Lung (tissue), 12 donors: ENCODE measurements around the gene GREM2. TPM values are rescaled to one million over a fixed set of nuclear protein-coding genes. Genes with fewer than 3 reads are reported as not detected.

ENCODE experiments used
- ATAC-seq: fragments of 200-7000 bp; cut with Tn5 transposase; one replicate; pipeline ENCODE4 v1.9.1; 2020; ENCODE audit warnings: moderate number of reproducible peaks; ENCODE audit not compliant: insufficient read depth, low FRiP score
- DNase-seq, 3 donors: peaks; one replicate each; pipeline ENCODE4 v3.0.0-alpha.2; 2013 to 2017
- H3K27ac ChIP-seq, 2 donors: one replicate each; pipeline ENCODE4 v1.5.1; 2013; ENCODE audit warnings: mild to moderate bottlenecking in 2 of 2, moderate library complexity in 2 of 2, control low read depth in 1 of 2, inconsistent platforms in 1 of 2, low read depth in 1 of 2, low read length in 1 of 2
- H3K27me3 ChIP-seq, 3 donors: one replicate each; pipeline ENCODE4 v1.5.1; 2013; ENCODE audit warnings: low read length in 2 of 3; ENCODE audit not compliant: control insufficient read depth in 3 of 3, insufficient read depth in 3 of 3
- H3K36me3 ChIP-seq, 4 donors: one replicate each; pipeline ENCODE4 v1.5.1; 2013; ENCODE audit warnings: low read length in 4 of 4, mild to moderate bottlenecking in 1 of 4, moderate library complexity in 1 of 4; ENCODE audit not compliant: control insufficient read depth in 4 of 4, insufficient read depth in 4 of 4
- H3K4me1 ChIP-seq, 5 donors: one replicate each; pipeline ENCODE4 v1.5.1; 2013; ENCODE audit warnings: low read length in 5 of 5, mild to moderate bottlenecking in 2 of 5, moderate library complexity in 1 of 5; ENCODE audit not compliant: control insufficient read depth in 5 of 5, insufficient read depth in 5 of 5
- H3K4me3 ChIP-seq: one replicate; pipeline ENCODE4 v1.5.1; 2013; ENCODE audit warnings: mild to moderate bottlenecking, control low read depth, moderate library complexity
- H3K9ac ChIP-seq, 2 donors: one replicate each; pipeline ENCODE4 v1.5.1; 2013; ENCODE audit warnings: low read length in 2 of 2, control low read depth in 1 of 2; ENCODE audit not compliant: insufficient read depth in 1 of 2
- H3K9me3 ChIP-seq, 4 donors: one replicate each; pipeline ENCODE4 v1.5.1; 2013; ENCODE audit warnings: low read length in 3 of 4, mild to moderate bottlenecking in 1 of 4, moderate library complexity in 1 of 4; ENCODE audit not compliant: control insufficient read depth in 4 of 4, insufficient read depth in 3 of 4
- CTCF ChIP-seq: IDR thresholded peaks from 2 replicates; pipeline ENCODE4 v1.5.1; 2012; ENCODE audit warnings: mild to moderate bottlenecking; ENCODE audit errors: control extremely low read depth, extremely low read depth
- whole genome bisulfite sequencing, 2 donors: extraction: QIAGEN DNeasy Blood & Tissue Kit; methylation state at CpG; one replicate each; pipeline ENCODE4 v1.1.7; 2013; 5-methylcytosine and 5-hydroxymethylcytosine counted together
- polyA plus RNA-seq, 2 donors: library from polyadenylated mRNA; stranded (reverse); fragments of 200-250 nt; gene quantifications; one replicate each; pipeline ENCODE4 v1.2.1, GENCODE V29; 2013
- total RNA-seq, 2 donors: library from RNA; depleted of rRNA in 1 of 2; stranded (reverse); fragments of >200 nt in 1 of 2; gene quantifications; one replicate each; pipeline ENCODE4 v1.2.1, GENCODE V29; 2014 to 2021
- donor health status: control.
- donor health status: control.
- donor health status: Bipolar disorder and iron deficiency.
- donor health status: healthy.
- donor health status: DM: yes; HTN: yes; CAD: no.

GREM2 gene
- total and polyA plus RNA-seq, 4 donors, result 0.47 to 8.8 (median 0.76) TPM

- Histone ChIP-seq H3K9me3 (no peaks in the 10 kb centered on the region), H3K4me1 (no peaks in the 10 kb centered on the region), H3K36me3 (no peaks in the 10 kb centered on the region), H3K27ac (no peak overlapping the region), H3K27me3 (no peaks in the 10 kb centered on the region), H3K9ac (no peak overlapping the region), H3K4me3 (no peak overlapping the region)
- 95 to 96% methylated on average over 2 of the region's 2 CpGs for WGBS, 2 donors
- no peak for DNase-seq
- ATAC-seq, result no peak
- no peak for TF ChIP-seq CTCF
These were observed 95.9 kb downstream of the GREM2 start for GRCh38 chr1:240516069-240516468.

GRCh38 chr1:240515505-240515904 is 96.5 kb downstream of the GREM2 start:
- no peak for ATAC-seq
- Histone ChIP-seq H3K9ac (no peak overlapping the region), H3K9me3 (no peaks in the 10 kb centered on the region), H3K4me3 (no peak overlapping the region), H3K27ac (no peak overlapping the region), H3K27me3 (no peaks in the 10 kb centered on the region), H3K4me1 (no peaks in the 10 kb centered on the region), H3K36me3 (no peaks in the 10 kb centered on the region)
- DNase-seq, result no peak
- no peak for TF ChIP-seq CTCF
- 37 to 40% methylated on average over 1 of the region's 1 CpG for WGBS, 2 donors

- Histone ChIP-seq H3K9ac (no peak overlapping the region), H3K36me3 (no peaks in the 10 kb centered on the region), H3K4me3 (no peak overlapping the region), H3K27ac (no peak overlapping the region), H3K4me1 (no peaks in the 10 kb centered on the region), H3K9me3 (peaks cover 0 to 2% (median 0%) of the 10 kb centered on the region in 4 donors), H3K27me3 (no peaks in the 10 kb centered on the region)
- DNase-seq, result no peak
- ATAC-seq, result no peak
- no peak for TF ChIP-seq CTCF
These were observed 100.2 kb downstream of the GREM2 start for GRCh38 chr1:240511789-240512188.

GRCh38 chr1:240508950-240509349 is 103.0 kb downstream of the GREM2 start:
- H3K27me3 ChIP-seq, result no peaks in the 10 kb centered on the region
- DNase-seq (no peak), ATAC-seq (no peak)
- WGBS, 2 donors, result 80 to 83% methylated on average over 2 of the region's 2 CpGs
- TF ChIP-seq CTCF, result no peak
- no peaks in the 10 kb centered on the region for H3K36me3 ChIP-seq
- no peak overlapping the region for H3K4me3 ChIP-seq
- no peaks in the 10 kb centered on the region for H3K4me1 ChIP-seq
- H3K9me3 ChIP-seq, result peaks cover 0 to 2% (median 0%) of the 10 kb centered on the region in 4 donors
- H3K9ac ChIP-seq, result no peak overlapping the region
- no peak overlapping the region for H3K27ac ChIP-seq
